Activated CD4-positive, alpha-beta T cell treated with anti-CD3 and anti-CD28 coated beads, Interleukin-2, amount 50 U/mL, for 48 hours (primary cell): ENCODE measurements around the gene MBD2.
"Not testable (repeated sequence)": the region's sequence is repeated elsewhere in the genome, so short reads cannot be mapped to it uniquely, and the experiment has no call there.

Experiments used
- DNase-seq, 2 experiments: peaks; one replicate each; pipeline ENCODE4 v3.0.0-alpha.2; 2020

The MBD2 gene

DNA sequence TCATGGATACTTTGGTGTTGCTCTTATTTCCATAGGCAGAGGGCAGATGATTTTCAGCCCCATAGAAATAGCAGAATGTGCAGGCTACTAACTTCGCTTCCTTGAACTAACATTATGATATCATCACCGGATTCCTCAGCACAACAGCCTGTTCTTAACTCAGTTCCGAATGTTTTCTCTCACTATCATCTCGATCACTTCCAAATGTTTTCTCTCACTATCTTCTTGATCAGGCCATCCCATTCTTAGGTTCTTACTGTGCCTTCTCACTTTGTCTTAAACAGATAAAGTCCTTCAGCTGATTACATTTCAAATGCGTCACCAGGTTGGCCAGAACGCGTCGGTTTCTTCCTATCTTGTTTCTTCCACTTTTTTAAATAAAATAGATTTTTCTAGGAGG, 11.4 kb upstream of the MBD2 start:
- DNase-seq: no peak

DNA sequence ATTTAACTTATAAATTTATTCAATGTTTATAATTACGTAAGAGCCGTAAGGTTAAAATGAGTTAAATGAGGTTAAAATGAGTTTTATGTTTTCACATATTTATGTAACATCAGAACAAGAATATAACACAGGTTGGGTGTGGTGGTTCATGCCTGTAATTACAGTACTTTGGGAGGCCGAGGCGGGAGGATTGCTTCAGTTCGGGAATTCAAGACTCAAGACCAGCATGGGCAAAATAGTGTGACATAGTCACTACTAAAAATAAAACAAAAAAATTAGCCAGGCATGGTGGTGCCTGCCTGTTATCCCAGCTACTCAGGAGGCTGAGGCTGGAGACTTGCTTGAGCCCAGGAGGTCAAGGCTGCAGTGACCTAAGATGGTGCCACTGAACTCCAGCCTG, 9.3 kb upstream of the MBD2 start:
- no peak for DNase-seq

DNA sequence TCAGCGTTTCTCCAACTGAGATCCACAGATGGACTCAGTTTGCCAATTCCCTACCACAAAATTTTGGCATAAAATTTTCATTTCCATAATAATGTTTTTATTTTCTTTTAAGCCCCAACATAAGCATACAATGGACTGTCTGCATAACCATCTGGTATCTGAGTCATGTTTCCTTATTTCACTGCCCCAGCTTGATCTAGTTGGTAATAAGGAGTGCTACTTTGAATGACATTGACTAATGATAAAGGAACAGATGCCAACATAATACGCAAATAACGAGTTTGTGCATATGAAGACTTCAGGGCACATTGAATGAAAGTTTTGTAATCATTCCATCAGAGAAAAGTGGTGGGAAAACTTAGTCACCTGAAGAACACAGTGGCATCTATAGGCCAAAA, 8.8 kb upstream of the MBD2 start:
- DNase-seq: no peak

DNA sequence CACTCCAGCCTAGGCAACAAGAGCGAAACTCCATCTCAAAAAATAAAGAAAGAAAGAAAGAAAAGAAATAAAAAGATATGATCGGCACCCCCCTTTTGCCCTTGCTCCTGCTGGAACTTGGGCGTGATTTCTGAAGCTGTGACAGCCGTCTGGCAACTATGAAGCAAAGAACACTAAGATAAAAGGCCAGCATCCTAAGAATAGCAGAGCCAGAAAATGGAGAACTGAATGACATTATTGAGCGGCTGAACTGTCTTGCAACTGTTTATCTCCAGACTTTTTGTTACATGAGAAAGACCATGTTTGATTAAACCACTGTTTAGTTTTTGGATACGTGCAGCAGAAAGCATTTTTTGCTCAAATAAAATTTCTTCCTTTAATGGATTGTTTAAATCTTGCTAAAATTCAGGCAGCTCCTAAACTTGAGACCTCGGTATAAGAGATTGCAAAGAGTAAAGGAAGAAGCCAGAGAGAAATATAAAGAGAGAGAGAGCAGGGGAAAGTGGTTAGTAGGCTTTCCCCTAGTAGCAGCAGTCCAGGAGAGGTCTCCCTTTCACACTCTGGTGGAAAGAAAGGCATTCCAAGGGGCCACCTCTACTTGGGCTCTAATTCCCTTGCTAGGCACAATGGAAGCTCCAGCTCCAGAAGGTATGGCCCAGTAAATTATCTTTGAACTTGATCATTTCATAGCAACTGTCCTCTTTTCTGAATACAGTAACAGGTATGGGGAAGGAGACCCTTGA, 8.2 kb upstream of the MBD2 start:
- no peak for DNase-seq

DNA sequence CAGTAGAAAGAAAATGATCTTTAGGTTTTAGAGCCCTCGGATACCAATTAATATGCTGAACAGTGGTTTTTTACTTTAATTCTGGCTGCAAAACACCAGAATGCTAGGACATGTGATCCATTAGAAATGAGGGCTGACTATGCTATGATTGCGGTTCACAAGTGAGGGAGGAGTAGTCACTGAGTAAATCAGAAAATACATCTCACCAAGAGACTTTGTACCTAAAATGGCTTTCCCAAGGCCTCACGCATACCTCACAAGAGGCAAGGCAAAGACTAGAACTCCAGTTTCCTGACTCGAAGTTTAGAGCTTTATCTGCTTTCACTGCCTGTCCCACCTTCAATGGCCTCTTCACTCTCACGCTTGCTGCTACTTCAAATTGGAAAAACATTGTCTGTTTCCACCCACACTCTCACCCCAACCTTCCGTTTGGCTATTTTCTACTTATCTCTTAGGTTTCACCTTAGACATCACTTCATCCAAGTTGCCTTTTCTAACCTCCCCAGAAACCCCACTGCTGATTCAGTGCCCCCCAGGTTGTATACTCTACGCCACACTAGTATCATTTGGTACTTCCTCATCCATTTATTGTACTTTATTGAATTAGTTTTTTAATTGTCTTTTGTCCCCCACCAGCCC, 5.1 kb upstream of the MBD2 start:
- peak in 1 of 2 experiments; percentile 37 for DNase-seq

DNA sequence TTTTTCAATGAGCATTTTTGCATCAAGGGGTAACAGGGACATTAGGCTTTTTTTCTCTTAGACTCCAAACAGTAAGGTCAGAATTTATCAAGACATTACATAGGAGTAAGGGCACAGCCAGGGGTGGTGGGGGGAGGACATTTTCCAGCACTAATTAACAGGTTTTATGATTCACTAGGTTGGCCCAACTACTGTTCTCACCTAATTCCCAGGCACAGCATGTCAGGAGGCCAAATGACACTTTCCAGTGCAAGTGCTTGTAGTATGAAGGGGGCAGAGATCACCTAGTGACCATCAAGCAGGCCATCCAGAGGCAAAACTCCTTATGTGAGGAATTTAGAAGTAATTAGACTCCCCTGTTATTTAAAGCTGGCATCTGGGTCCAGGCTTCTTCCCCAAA, 3.9 kb upstream of the MBD2 start:
- no peak for DNase-seq

DNA sequence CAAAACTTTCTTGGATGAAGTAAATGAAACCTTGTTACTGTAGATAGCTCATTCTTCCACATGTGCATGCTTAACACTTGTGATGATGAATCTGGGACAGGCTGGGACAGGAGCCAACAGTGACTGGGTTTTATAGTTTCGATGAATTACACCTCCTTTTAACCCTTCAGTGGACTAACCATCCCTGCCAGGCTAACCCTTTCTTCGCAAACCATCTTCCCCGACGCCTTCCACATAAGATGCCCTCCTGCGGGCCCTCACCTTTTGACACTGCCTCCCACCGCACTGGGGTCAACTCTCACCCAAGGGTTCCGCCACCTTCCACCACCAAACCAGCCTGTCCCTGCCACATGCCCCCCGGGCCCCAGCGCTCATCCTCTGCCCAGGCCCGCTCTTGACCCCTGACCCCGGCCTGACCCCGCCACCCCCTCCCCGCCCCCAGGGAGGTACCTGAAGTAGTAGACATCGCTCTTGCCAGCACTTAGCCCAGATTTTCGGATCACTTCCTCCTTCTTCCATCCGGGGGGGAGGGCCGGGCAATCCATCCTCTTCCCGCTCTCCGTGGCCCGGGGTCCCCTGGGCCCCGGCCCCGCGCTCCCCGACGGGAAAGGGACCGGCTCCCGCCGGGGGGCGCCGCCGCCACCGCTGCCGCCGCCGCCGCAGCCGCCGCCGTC, 764 bp downstream of the MBD2 start:
- DNase-seq: peak; percentile 62 to 73

DNA sequence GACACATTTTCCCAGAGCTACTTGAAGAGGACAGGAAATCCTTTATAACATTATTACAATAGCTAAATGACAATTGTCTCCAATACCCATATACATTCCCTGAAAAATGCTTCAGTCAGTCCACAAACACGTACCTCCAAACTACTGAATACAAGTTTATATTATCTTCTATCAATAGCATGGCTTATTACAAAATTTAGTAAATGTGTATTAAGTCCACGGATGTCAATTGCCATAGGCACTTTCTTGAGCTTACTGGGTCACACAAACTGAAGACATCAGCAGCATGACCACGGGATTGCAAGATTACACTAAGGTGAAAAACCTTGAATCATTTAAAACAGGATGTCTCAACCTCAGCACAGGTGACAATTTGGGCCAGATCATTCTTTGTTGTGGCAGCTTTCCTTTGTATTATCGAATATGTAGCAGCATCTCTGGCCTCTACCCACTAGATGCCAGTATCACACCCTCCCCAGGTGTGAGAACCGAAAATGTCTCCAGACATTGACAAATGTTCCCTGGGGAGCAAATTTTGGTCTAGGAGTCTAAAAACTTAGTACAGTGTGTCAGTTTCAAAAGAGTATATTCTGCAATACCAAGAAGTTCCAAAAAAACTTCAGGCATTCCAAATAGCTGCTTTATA, 1.4 kb downstream of the MBD2 start:
- peak; percentile 22 to 36 for DNase-seq

DNA sequence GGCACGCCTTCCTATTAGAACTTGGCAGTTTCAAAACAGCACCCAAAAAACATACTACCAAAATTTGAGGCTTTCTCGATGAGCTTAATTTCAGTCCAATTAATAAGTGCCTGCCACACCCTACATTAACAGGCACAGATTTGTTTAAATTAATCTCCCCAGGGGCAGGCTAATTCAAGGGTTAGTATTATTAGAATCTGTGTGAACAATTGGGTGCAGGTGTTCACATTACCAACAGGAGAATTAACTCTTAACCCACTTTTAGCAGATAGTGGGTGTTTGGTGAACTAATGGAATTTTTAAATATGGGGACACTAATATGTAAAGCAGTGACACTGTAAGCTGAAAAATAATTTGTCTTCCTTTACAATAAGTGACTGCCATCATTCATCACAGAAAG, 4.1 kb downstream of the MBD2 start:
- DNase-seq: no peak

DNA sequence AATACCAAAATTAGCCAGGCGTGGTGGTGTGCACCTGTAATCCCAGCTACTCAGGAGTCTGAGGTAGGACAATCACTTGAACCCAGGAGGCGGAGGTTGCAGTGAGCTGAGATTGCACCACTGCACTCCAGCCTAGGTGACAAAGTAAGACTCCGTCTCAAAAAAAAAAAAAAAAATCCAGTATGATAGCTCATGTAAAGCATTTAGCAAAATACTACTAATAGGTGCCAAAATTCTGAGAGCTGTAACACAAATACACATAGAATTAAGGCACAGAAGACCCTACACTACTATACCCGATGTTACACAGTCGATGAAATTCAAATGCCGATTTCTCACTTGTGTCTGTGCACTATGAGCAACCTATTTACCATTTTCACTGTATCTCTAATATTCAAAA, 5.7 kb downstream of the MBD2 start:
- not testable (repeated sequence) for DNase-seq

DNA sequence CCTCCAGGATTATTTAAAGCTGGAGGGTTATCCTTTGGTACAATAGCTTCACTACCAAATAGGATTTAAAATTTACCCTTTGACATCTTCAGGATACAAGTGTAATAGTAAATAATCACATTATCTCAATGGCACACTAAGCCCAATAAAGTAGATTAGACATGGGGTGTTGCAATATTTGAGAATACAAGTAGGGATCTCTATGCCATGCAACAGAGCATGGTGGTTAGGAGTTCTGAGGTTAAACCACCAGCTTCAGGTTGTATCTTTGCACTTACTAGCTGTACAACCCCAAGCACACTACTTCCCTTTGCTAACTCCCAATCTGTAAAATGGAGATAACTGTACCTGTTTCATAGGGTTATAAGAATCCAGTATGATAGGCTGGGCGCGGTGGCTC, 6.2 kb downstream of the MBD2 start:
- no peak for DNase-seq

DNA sequence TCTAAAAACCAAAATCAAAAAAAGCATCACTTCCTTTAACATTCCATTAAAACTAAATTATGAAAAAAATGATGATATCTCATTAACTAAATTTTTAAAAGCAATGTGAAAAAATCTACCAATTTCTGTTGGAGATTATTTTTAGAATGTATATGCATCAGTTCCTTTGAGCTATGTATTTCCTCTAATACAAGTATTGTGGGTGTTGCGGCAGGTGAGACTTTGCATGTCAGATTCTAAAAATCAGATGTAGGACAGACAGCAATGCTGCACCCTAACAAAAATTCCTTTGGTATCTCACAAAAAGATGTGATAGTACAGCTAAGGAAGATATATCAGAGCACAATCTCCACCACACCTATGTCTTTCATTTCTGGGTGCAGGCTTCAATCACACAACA, 6.8 kb downstream of the MBD2 start:
- no peak for DNase-seq

DNA sequence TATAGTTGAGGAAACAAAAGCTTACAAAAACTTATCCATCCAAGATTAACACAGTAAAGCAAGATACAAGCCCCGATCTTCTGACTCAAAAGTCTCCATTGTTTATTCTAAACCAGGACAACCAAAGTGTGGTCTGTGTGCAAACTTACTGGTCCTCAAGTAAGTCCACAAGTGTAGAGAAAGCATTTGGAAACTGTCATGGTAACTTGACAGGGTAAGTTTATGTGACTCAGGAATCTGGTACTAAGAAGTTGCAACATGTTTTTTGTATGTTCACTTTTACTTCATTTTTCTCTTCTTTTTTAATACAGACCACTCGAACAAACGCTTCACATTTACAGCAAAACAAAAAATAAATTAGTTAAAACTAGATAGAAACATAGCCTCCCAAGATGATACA, 9.4 kb downstream of the MBD2 start:
- no peak for DNase-seq

DNA sequence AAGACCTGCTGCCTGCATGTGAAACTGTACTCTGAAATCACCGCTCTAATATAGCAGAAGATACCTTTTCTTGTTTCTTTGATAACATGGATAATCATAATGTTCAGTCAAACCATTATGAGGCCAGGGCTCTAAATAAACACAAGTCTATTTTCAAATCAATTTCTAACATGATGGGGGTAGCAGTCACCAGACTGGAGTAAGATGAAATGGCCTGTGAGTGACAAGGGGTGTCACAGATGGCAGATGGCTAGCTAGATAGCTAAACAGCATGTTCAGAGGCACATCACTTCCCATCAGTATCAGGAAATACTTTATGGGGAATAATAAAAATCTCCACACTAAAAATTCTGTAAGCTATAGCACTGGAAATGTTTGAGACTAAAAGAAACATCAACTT, 14.0 kb downstream of the MBD2 start:
- DNase-seq: no peak

DNA sequence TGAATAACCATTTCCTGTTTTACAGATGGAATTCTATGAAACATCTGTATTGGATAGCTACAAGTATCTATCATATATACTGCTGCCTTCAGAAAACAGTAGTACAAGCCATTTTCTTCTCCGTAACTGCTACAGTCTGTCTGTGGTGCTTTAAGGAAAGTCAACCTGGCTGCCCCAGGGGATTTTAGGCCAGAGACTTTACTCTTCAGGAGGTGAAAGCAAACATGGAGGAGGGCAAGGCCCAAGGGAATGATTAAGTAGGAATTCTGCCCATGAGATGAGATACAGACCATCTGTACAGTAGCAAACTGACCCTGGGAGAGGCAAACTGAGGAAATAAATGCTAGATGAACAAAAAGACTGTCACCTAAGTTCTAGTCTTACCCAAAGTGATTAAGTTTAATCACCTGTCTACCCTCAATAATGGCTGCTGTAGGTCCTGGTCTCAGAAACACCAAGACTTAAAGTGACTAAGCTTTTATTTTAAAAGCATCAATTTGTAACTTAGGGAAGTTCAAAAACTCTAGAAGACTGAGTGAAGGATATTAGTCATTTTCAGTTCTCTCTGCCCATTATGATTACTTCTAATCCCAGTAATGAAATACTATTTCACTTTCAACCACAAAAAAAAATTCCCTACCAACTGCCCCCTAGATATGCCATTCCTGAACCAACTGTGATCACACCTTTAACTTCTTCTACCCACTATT, 14.8 kb downstream of the MBD2 start:
- no peak for DNase-seq

DNA sequence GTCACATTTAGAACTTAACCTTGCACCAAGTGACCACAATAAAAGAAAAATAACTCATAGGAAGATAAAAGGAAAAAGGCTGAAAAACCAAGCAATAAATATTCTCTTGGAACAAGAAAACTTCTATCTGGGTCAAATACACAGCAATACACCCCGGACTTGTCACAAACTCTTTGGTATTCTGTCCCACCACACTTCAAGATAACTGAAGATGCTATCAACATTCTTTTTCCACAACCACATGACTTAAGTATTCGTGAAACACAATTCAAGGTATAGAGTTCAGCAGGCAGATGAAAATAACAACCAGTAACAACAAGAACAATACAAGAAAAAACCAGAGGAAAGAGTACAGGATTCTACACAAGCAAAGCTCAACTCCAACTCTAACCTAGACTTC, 18.0 kb downstream of the MBD2 start:
- DNase-seq: no peak

DNA sequence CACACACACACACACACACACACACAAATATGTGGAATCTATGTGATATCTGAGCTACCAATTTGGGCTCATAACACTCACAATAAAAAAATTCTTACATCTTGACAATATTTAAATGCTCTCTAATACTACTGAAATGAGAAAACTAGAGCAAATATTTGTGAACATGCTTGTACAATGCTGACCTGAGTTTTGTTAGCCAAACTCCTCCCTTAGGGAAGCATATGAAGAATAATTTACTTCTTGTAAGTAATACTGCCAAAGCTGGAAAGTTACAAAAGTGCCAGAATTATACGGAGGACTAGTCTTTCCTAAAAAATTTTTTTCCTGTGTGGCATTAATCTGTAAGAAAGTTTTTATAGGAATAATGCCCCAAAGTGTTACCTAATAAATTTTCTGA, 18.5 kb downstream of the MBD2 start:
- DNase-seq: no peak

DNA sequence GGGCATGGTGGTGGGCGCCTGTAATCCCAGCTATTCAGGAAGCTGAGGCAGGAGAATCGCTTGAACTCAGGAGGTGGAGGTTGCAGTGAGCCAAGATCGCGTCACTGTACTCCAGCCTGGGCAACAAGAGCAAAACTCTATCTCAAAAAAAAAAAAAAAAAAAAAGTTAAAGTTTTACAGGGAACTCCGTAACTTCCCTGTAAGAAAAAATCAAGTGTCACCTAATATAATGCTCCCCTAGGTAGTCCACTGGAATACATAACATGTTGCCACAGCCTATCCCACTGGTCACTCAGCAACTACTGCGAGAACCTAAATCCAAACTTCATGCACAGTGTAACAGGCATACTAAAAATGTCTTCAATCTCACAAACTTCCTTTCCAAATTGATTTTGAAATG, 19.0 kb downstream of the MBD2 start:
- not testable (repeated sequence) for DNase-seq

DNA sequence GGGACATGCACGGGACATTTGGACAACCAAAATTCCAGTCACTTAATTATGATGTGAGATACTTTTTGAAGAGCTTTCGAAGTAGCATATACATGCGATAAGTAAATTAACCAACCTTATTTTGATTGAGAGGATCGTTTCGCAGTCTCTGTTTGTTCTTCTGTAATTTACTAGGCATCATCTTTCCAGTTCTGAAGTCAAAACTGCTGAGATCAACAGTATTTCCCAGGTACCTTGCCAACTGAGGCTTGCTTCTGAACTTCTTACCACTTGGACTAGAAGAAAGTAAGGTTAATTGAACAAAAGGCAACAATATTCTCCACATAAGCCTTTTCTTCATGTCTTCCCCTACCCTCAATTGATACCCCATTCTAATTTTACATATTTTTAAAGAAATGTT, 19.6 kb downstream of the MBD2 start:
- no peak for DNase-seq

DNA sequence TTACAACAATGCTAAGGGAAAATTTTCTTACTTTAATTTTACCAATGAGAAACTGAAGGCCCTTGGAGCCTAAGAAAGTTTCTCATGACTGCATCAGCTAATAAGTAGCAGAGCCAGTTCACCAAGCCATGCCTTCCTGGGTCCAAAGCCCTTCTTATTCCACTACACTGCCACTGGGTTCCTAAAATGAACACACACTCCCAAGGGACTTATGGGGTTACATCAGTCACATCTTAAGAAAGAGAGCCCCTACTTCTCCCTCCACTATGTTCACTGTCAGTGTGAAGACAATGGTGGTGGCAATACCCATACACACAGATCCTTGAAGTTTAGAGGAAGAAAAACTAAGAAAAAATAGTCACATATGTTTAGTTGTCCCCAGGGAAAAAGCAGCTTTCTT, 20.6 kb downstream of the MBD2 start:
- DNase-seq: no peak

DNA sequence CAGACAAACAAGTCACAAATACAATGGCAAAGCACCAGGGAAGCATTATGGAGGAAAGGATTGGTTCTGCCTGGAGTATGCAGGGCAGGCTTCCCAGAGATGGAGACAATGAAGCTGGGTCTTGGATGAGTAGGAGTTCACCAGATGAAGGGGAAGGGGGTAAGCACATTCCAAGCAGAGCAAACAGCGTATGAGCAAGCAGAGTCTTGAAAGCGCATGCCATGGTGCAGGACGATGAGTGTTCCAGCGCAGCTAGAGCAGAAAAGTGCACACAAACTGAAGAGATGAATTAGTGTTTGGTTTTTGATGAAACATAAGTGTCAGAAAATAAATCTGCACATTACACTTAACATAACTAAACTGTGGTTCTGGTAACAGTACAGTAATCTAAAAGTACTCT, 21.6 kb downstream of the MBD2 start:
- no peak for DNase-seq

DNA sequence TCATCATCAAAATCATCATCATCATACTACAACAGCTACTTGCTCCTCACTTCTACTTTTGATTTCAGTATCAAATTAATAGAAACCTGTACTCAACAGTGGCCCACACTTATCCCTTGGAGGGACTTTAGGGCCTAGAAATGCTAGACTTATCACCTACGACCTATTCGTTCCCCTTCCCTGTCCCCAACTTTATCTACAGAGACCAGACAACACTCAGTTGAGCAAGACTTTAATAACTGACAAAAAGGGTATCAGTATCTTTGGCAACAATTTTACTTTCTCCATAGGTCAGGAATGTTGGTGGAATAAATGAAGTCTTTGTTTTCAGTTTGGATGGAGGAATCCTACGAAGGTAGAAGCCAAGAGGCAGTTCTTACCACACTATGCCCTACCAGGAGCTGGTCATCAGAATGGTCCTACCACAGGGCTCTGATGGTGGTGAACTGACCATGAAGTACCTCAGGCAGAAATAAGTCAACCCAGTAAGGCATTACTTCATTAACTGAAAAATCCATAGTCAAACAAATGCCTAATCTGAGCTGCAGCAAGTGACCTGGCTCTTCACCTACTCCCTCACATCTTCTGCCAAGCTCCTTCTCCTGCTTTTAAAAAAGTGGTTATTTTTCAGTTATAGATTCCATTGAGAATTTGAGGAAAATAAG, 26.6 kb downstream of the MBD2 start:
- DNase-seq: no peak

DNA sequence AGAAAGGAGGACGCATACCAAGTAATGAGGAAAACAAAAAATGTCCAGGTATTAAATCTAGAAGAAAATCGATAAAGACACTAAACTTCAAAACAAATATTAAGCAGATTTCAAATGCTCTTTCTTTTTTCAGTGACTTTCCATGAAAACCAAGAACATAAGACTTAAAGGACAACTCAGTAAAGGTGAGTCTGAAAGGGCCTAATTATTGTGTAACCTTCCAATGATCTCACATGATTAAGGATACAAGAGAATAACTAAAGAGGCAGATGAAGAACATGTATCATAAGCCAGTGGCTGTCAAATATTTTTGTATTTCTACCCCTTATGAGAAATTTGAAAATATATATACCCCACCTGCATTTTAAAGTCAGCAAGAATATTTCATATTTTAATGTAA, 30.7 kb downstream of the MBD2 start:
- no peak for DNase-seq
